Mucosa of stomach (tissue), 1 donor: ENCODE results near the gene ATP6V1G2.
"Not testable (repeated sequence)": the region's sequence is repeated elsewhere in the genome, so short reads cannot be mapped to it uniquely, and the experiment has no call there.

Experiments used
- H3K27me3 ChIP-seq: one replicate; pipeline ENCODE4 v1.7.0; 2013; ENCODE audit warnings: mild to moderate bottlenecking, low read length; ENCODE audit not compliant: control insufficient read depth, insufficient read depth
- H3K36me3 ChIP-seq: one replicate; pipeline ENCODE4 v1.7.0; 2013; ENCODE audit warnings: low read length; ENCODE audit not compliant: control insufficient read depth, insufficient read depth
- H3K4me1 ChIP-seq: one replicate; pipeline ENCODE4 v1.7.0; 2013; ENCODE audit warnings: mild to moderate bottlenecking, low read length; ENCODE audit not compliant: control insufficient read depth, insufficient read depth
- H3K4me3 ChIP-seq: one replicate; pipeline ENCODE4 v1.7.0; 2013; ENCODE audit warnings: low read length
- H3K9ac ChIP-seq: one replicate; pipeline ENCODE4 v1.7.0; 2013; ENCODE audit warnings: mild to moderate bottlenecking, low read length, moderate library complexity
- H3K9me3 ChIP-seq: one replicate; pipeline ENCODE4 v1.7.0; 2013; ENCODE audit warnings: mild to moderate bottlenecking, low read length, moderate library complexity; ENCODE audit not compliant: control insufficient read depth
- donor health status: Pancreatic carcinoma.

ATP6V1G2 gene

DNA sequence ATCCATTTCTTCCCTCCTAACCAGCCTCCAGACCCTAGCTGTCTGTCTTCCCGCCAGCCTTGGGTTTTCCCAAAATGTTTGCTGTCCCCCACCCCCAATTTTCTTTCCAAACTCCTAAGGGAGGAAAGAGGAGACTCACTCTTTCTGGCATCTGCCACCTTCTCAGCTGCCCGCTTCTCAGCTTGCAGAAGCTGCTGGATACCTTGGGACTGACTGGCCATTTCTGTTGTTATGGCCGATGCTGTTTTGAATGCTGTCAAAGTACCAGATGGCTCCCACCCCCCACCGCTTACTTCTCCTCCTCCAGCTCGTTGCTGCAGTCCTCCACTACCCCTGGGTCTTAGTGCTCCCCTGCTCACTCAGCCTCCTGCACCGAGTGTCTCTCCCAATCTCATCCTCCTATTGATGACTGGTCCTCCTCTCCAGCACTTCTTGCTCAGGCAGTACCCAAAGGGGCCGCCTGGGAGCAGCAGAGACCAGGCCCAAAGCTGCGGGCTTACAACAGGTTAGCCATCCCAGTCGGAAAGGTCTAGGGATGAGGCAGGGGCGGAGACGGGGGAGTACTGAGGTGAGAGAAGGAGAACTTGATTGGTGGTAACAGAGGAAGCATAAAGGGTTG, at the start of gene ATP6V1G2:
TSS of gene ATP6V1G2 (minus strand) at position 270 of the 619 bp plus-strand sequence. CDS start at position 221, 49 bp downstream.
- peaks cover 21% of the 10 kb centered on the region for H3K4me1 ChIP-seq
- H3K36me3 ChIP-seq = no peaks in the 10 kb centered on the region
- peak within 1 kb of the TSS; percentile 91 for H3K9ac ChIP-seq
- H3K27me3 ChIP-seq = no peaks in the 10 kb centered on the region
- peak within 1 kb of the TSS; percentile 20 for H3K4me3 ChIP-seq
- H3K9me3 ChIP-seq = no peaks in the 10 kb centered on the region

DNA sequence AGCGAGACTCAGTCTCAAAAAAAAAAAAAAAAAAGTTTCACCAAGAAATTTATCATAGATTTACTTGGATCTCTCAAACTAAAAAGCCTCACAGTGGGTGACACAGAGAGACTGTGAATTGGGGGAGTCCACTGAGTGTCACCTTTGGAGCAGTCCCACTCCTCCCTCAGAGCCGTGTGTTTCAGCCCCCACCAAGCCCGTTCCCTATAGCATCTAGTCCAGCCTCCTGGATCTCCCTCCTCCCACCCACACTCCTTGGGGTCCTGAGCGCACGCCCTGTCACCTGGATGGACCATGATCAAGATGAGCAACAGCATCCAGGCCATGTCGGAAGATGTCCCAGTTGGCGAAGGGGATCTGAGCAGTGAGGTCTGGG, 46.0 kb upstream of the ATP6V1G2 start:
- Histone ChIP-seq H3K9me3 (no peaks in the 10 kb centered on the region), H3K4me1 (no peaks in the 10 kb centered on the region), H3K36me3 (no peaks in the 10 kb centered on the region), H3K9ac (no peak overlapping the region), H3K4me3 (no peak overlapping the region), H3K27me3 (no peaks in the 10 kb centered on the region)

DNA sequence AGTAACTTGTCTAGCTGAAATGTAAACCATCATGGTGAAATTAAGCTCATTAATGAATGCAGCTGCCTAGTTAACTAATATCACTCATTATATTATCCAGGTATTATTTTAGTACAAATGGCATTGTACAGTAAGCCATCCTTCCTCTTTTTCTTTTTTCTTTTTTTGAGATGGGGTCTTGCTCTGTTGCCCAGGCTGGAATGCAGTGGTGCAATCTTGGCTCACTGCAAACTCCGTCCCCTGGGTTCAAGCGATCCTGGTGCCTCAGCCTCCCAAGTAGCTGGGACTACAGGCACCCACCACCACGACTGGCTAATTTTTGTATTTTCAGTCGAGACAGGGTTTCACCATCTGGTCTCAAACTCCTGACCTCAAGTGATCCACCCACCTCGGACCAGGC, 44.3 kb upstream of the ATP6V1G2 start:
- not testable (repeated sequence) for H3K9ac ChIP-seq, H3K27me3 ChIP-seq, H3K4me3 ChIP-seq, H3K36me3 ChIP-seq, H3K9me3 ChIP-seq, H3K4me1 ChIP-seq

DNA sequence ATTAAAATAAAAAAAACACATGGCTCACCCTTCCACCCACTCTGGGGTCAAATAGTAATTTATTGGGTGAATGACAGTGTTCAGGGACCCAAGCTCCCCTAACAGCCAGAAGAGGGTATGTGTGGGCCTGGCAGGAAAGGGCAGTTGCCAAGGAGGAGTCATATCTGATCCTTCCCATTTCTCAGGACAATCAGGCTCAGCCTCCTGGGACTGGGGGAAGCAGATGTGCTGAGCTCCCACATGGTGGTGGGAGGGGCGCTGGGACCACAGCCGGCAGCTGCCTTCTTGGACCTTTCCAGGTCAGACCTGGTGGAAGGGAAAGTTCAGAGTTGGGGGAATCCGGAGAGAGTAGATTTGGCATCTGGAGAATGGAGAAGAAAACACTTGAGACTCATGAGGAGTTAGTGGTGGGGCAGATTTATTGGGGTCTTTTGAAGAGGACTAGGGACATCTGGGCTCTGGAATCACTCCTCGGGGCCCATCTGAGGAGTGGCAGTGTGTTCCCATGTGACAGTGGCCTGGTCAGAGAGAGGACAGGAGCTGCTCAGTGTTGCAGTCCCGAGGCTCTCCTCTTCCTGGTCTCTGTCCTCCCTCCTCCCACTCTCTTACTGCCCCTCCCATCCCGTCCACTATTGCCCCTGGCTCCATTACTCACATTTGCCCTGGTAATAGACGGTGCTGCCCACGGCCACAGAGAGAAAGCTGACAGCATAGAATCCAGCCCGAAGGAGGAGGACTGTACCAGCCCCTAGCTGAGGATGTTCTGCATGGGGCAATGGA, 42.7 kb upstream of the ATP6V1G2 start:
- Histone ChIP-seq H3K4me3 (no peak overlapping the region), H3K27me3 (peaks cover 5% of the 10 kb centered on the region), H3K9ac (no peak overlapping the region), H3K36me3 (no peaks in the 10 kb centered on the region), H3K4me1 (no peaks in the 10 kb centered on the region), H3K9me3 (no peaks in the 10 kb centered on the region)

DNA sequence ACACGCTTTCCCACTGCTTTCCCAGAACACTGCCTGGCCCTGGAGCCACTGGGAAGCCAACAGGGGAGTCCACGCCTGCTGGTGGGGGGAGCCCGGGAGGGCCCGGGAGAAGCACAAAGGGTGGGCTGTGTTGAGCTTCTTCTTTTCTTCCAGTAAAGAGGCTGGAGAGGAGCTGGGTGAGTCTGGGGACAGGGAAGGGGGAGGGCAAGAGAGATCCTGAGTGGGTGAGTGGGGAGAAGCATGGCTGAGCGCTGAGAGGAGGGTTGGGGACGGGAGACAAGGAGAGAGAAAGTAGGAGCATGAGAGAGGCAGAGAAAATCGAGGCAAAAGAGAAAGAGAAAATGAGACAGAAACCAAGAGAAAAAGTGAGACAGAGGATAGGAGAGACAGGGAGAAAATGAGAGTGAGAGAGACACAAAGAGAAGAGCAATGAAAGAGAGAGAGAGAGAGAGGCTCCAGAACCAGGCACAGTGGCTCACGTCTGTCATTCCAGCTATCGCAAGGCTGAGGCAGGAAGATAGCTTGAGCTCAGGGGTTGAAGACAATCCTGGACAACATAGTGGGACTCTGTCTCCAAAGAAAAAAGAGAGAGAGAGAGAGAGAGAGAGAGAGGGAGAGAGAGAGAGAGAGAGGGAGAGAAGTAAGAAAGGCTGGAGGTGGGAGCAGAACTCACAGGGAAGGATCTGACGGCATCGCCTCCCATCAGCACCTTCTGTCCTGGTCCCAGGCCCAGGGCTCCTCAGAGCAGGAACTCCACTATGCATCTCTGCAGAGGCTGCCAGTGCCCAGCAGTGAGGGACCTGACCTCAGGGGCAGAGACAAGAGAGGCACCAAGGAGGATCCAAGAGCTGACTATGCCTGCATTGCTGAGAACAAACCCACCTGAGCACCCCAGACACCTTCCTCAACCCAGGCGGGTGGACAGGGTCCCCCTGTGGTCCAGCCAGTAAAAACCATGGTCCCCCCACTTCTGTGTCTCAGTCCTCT, 41.7 kb upstream of the ATP6V1G2 start:
- H3K36me3 ChIP-seq = no peaks in the 10 kb centered on the region
- H3K27me3 ChIP-seq = peaks cover 5% of the 10 kb centered on the region
- no peak overlapping the region for H3K4me3 ChIP-seq
- H3K4me1 ChIP-seq = no peaks in the 10 kb centered on the region
- H3K9ac ChIP-seq = no peak overlapping the region
- no peaks in the 10 kb centered on the region for H3K9me3 ChIP-seq

DNA sequence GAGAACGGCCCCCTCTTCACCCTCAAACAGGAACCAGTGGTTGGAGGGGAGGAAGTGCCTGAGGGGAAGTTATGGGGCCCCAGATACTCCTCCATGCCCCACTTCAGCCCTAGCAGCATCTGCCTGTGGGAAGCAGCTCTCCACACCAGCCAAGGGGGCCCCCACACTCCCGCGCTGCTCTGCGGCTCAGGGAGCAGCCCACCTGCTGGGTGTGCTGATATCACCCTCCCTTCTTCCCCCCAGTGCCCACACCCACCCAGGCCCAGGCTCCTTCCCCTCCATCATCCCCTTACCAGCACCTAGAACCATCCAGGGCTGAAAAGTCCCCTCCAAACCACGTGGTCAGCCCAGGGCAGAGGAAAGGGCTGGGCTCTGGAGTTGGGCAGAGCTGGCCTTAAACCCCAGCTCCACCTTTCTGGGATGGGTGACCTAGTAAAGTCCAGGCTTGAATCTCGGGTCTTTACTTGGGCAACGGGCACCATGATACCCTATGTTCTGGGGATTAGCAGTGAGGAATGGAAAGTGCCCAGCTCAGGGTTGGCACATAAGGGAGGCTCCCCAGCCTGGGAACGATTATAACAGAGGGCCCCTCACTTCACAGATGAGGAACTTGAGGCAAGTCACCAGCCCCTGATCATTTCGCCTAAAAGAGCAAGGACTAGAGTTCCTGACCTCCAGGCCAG, 40.3 kb upstream of the ATP6V1G2 start:
- H3K36me3 ChIP-seq = no peaks in the 10 kb centered on the region
- no peak overlapping the region for H3K4me3 ChIP-seq
- no peaks in the 10 kb centered on the region for H3K9me3 ChIP-seq
- peaks cover 16% of the 10 kb centered on the region for H3K27me3 ChIP-seq
- no peak overlapping the region for H3K9ac ChIP-seq
- H3K4me1 ChIP-seq = no peaks in the 10 kb centered on the region

DNA sequence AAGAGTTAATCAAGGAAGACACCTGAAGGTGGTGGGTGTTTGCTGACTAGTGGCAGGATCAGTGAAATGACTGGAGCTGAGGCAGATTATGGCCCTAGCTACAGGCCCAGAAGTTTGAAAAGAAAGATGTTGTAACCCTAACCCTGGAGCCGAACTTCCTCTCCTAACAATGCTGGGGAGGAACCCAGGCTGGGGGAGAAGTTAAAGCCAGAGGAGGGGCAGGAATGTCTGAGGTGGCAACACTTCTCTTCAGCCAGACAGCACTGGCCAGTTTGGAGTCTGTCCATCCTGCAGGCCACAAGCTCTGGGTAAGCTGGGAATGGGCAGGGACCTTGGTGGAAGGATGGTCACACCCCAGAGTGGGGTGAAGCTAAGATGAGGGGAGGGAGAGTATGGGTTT, 39.6 kb upstream of the ATP6V1G2 start, which contains the start of gene LST1:
TSS of gene LST1 (plus strand) at position 270 of the 400 bp plus-strand sequence. CDS start 1,023 bp downstream, outside the sequence.
- Histone ChIP-seq H3K9ac (no peak within 1 kb of the TSS), H3K36me3 (no peaks in the 10 kb centered on the region), H3K27me3 (peaks cover 24% of the 10 kb centered on the region), H3K9me3 (no peaks in the 10 kb centered on the region), H3K4me1 (peaks cover 5% of the 10 kb centered on the region), H3K4me3 (no peak within 1 kb of the TSS)

DNA sequence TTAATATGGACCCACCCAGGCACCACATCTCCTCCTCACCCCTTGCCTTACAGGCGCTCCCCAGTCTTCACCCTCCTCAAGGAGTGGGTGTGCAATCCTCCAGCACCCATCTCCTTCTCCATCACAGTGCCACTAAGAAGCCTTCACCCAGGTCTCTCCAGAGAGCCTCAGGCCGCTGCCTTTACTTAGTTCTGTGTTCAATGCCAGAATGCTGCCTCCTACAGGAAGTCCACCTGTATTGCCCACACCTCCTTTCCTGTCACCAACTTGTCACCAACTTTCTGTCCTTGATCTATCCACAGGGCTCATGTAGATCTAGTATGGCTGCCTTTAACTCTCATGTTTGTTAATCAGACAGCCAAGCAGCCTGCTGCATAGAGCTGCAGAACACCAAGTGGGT, 39.1 kb upstream of the ATP6V1G2 start:
- Histone ChIP-seq H3K27me3 (peaks cover 26% of the 10 kb centered on the region), H3K4me3 (no peak overlapping the region), H3K36me3 (no peaks in the 10 kb centered on the region), H3K9me3 (no peaks in the 10 kb centered on the region), H3K9ac (no peak overlapping the region), H3K4me1 (peaks cover 9% of the 10 kb centered on the region)

DNA sequence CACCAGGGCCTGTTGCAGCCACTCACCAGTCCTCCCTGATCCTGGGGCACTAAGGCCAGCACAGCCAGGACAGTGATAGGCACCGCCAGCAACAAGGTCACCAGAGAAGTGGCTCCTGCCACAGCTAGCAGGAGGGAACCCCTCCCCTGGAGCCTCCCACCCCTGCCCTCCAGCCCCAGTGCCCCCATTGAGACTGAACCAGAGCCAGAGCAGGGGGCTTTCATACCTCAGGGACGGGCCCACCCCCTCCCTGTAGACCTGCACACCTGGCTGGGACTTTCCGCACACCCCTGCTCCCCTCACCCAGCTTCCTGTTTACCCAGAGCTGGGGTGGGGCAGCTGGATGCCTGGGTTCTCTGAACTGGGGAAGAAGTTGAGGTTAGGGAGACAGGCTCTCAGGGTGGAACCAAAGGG, 35.8 kb upstream of the ATP6V1G2 start, which contains the start of gene LTB:
TSS of gene LTB (minus strand) at position 195 of the 414 bp plus-strand sequence. CDS start at position 188, 7 bp downstream.
- H3K36me3 ChIP-seq = no peaks in the 10 kb centered on the region
- peak within 1 kb of the TSS; percentile 87 for H3K9ac ChIP-seq
- H3K9me3 ChIP-seq = no peaks in the 10 kb centered on the region
- peaks cover 11% of the 10 kb centered on the region for H3K4me1 ChIP-seq
- H3K4me3 ChIP-seq = peak within 1 kb of the TSS; percentile 82
- H3K27me3 ChIP-seq = peaks cover 32% of the 10 kb centered on the region

DNA sequence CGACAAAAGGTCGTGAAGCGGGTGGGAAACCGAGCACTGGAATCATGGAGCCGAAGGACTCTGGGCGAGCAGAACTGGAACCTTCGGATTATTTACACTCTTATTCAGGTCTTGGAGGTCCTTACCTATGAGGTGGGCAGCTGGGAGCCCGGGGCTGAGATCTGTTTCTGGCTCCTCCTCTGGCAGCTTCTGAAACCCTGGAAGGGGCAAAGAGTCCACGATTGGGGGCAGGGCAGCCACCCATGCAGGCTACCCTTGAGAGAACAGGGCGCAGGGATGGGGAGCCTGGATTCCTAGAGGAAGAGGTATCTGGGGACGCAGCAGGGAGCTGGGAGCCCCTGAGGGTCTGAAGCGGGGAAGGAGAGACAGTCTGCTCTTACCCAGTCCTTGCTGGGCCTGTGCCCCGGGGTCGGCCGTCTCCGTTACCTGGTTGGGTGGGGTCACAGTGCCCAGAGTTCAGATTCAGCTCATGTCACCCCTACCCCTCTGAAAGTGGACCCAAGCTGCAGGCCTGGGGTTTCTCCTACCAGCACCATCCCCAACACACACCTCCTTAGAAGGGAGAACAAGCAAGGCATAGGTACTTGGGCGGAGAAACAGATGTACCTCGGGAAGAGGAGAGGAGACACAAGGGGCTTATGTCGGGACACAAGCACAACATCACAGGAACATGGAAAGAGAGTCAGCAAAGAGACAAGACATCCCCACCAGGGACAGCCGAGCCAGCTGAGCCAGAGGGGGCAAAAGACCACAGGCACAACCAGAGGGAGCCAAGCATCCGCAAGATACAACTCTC, 35.2 kb upstream of the ATP6V1G2 start:
- Histone ChIP-seq H3K4me3 (peak overlapping the region; percentile 82), H3K36me3 (no peaks in the 10 kb centered on the region), H3K9me3 (no peaks in the 10 kb centered on the region), H3K27me3 (peaks cover 30% of the 10 kb centered on the region), H3K4me1 (peaks cover 11% of the 10 kb centered on the region), H3K9ac (peak overlapping the region; percentile 87)
